HK-2 (cell line): ENCODE results near the gene CDK5RAP3.

Experiments
- DNase-seq: peaks from one replicate; pipeline ENCODE4 v3.0.0-alpha.2; 2018; ENCODE audit not compliant: unreplicated experiment

Gene CDK5RAP3

DNA sequence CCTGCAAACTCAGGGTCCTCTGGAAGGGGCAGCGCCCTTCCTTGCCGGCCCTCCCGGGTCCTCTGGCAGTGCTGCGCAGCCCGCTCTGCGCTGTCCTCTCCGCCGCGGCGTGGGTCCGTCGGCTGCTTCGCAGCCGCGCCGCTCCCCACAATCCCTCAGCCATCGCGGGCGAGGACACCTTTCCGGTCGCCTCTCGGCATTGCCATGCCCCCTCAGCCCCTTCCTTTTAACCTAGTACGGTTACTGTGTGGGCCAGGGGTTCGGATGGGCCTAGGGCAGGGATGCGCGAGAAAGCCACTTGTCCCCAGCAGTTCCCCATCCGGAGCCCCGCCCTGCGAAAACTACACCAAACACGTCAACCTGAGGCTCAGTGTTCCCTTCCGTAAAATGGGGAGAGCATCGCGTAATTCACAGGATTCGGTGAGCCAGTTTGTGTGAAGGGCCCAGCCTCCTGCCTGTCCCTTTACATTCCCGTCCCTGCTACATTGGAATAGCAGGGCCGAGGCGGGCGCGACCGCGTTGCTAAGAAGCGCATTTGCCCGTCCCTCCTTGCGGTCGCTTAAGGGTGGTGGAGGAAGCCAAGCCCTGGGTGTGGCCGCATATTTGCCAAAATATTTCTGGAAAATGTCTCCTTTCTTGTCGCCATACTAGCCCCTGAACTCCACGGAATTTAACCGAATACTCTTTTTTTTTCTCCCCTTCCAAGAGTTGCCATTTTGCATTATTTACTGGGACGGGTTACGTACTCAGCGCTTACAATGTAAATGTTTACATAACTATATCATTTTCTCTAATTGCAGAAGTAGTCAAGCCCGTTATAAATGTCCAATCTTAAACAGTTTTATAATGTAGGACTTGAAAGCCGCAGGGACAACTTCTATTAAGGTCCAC is 53.5 kb downstream of the CDK5RAP3 start:
- DNase-seq: peak; percentile 51

DNA sequence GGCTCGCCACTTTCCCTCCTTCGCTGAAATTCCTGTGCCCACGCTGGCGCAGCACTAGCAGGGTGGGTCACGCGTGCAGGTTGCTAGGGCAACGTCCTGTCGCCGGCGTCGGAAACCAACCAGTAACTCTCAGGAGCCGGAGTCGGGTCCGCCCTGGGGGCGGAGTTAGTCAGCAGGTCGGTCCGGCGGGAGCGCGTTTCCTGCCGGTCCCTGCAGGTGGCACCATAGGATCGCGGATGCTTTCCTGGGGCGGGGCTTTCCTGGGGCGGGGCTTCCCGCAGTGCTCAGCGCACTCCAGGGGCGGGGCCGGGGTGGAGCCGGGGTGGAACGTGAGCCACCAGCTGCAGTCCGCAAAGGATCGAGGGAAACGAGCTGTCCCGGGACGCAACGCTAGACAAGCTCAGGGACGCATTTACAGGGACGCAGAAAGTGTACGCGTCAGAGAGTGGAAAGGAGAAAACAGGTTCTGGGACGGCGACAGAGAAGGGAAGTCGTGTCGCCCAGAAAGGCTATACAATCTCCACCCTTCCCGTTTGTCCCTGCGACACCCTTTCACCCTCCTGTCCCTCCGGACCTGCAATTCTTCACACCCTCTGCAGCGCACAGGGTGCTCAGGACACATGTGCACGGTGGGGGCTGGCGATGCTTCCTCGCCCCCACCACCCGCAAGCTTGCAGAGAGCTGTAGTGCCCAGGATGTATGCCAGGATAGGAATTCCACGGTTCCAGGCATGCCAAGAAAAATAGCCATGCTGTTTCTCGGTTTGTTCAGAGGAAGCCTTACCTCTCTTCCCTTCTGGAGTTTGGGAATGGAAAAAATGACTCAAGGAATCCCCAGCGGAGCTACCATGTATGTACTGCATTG is 54.4 kb downstream of the CDK5RAP3 start:
- peak; percentile 99 for DNase-seq

DNA sequence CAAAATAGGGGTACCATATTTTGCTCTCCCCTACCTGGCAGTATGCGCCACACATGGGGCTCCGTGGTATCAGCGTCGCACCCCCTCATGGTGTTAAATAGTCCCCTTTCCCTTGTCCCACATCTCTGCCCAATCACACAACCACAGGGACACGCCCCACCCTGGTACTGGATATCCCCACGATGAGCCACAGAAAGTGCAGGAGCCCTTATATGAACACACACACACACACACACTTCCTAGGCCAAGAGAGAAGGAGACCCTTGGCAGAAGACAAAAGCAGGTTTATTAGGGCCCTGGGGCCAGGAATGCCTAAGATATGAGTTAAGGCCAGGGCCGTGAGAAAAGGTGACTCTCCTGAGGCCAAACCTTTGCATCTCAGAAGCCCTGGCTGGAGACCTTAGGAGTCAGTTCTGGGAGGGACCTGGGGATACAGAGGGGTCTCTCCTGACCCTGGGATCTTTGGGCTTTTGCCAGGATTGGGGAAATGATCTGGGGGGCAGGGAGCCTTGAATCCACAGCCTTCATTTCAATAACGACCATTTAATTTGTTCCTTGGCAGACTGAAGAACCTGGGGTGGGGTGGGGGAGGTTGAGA is 55.1 kb downstream of the CDK5RAP3 start:
- DNase-seq: no peak

DNA sequence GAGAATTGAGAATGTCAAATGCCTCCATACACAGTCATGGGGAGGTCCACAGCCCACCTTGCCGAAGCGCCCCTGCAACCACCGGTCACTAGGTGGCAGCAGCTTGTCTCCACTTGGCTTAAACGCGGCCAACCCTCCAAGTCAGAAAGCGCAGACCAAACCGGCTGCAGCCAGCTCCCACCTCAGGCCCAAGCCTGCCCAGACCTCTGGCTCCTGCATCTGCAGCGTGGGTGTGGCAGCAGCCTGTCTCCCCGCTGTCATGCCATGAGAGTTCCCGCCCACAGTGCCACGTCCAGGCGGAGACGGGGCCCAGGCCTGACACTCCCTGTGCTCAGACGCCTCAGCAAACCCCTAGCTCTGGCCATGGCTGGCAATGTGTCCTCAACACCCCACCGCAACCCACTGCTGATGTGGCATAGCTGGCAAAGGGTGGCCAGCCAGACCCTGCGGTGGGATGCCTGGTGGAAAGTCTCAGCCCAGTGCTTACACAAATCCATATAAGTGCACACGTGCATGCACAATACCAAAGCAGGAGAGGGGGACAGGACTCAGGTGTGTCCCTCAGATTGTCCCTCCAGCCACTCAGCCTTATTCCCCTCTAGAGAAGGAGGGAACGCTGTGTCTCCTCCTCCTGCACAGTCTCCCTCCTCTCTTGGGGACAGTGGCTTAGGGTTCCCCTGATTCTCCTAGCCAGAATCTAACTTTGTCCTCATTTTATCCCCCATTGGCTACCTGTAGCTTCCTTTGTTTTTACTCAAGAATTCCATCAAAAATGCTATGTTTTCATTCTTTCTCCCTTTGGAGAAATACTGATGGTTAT is 55.8 kb downstream of the CDK5RAP3 start:
- DNase-seq: peak; percentile 79

DNA sequence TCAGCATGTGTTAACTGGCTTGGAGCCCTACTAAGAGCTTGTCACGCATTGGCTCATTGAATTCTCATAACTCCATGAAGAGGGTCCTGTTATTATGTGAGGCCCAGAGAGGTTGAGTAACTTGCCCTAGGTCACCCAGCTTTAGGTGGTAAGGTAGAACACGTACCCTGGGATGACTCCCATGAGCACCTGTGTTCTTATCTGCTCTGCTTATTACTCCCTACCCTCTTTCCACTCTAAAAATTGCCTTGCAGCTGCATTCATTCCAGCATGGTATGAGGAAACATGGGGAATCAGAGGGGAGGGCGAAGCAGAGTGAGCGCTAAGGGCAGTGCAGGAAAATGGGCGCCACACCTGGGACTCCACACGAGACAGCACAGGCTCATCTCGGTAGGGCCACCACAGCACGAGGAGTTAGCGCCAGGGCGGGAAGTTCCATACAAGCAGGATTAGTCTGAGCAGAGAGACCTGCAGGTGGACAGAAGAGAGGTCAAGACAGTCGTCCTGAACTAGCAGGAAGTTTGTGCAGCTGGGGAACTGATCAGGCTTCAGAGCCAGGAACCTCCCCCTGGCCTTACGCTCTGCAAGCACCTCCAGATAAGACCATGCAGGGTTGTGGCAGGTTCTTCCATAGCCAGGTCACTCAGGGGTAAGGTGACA is 56.5 kb downstream of the CDK5RAP3 start:
- no peak for DNase-seq

DNA sequence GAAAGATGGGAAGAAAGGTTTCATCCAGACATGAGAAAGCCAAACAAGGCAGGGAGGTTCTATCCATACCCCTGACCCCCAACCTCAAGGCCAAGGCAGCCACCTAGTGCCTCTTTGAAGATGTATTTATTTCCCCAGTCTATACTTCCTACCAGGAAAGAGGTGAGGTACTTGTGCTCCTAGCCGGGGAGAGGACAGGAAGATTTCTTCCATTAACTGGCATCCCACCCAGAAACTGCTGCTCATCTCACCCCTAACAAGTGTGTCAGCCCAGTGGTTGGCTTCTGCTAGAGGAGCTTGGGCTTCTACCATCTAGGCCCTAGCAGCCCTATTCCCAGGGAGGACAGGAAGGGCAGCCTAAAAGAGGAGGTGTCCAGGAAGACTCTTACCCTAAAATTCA is 57.8 kb downstream of the CDK5RAP3 start:
- DNase-seq: no peak

DNA sequence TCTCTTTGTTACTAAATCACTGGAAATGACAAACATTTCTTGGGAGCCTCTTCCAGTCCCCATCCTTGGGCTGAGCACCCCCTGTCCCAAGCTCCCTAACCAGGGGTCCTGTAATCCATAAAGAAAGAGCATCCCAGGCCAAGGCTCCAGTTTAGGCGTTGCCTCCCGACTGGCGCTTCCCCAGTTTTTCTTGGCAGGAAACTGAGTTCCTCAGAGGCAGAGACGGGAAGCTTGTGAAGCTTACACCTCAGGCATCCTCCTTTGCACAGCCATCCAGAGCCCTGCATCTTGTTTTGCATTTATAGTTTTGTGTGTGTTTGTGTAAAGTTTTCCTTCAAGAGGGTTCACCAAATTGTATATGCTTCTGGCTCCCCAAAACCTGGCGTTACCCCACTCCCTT is 59.6 kb downstream of the CDK5RAP3 start:
- no peak for DNase-seq
